Spleen (tissue), 7 donors: ENCODE measurements around the gene ADAM11.

Experiments
- POLR2A ChIP-seq, 3 donors: fragments of 450-650 bp; IDR thresholded peaks; one replicate each; pipeline ENCODE4 v1.5.1; 2017; ENCODE audit warnings: antibody characterized with exemption in 3 of 3, mild to moderate bottlenecking in 1 of 3
- TF ChIP-seq, protein P1 (sequence below), 11 experiments: fragments of 200-600 bp in 7 of 11; fragments of 450-650 bp in 4 of 11; sonication (generic) in 4 of 11; IDR thresholded peaks in 8 of 11; conservative IDR thresholded peaks in 3 of 11; 1 replicate in 7 of 11; 2 replicates in 4 of 11; pipeline versions ENCODE4 v1.4.0 to v1.8.0; 2016 to 2021; ENCODE audit warnings: antibody characterized with exemption in 11 of 11, inconsistent platforms in 4 of 11, mild to moderate bottlenecking in 1 of 11
- donor health status: DM: no; HTN: no; CAD: no; lungs with moderate emphysema.
- donor health status: DM: no; HTN: no; CAD: no.
- donor health status: DM: no; HTN: no; CAD: no.

DNA sequence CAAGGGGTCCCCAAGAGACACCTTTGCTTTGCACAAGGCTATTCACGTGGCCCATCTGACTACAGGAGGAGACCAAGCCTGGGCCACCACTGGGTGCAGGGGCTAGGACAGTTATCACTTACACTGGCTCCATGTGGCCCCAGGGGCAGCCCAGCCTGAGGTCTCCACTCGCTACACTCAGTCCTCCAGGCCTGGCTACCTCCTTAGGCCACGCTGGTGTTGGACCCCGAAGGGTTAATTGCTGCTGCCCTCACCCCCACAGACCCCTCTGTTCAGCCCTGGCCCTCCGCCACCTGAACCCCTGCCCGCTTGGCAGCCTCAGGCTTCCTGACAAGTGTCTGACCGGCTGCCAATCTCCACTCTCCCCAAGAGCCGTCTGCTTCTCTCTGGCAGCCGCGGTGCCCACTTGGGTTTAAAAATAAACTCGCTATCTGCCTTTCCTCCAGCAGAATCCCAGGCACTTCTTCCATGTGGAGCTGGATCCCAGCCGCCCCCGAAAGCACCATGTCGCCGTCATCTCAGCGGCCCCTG, 27.8 kb downstream of the ADAM11 start:
- TF ChIP-seq, protein P1, sequence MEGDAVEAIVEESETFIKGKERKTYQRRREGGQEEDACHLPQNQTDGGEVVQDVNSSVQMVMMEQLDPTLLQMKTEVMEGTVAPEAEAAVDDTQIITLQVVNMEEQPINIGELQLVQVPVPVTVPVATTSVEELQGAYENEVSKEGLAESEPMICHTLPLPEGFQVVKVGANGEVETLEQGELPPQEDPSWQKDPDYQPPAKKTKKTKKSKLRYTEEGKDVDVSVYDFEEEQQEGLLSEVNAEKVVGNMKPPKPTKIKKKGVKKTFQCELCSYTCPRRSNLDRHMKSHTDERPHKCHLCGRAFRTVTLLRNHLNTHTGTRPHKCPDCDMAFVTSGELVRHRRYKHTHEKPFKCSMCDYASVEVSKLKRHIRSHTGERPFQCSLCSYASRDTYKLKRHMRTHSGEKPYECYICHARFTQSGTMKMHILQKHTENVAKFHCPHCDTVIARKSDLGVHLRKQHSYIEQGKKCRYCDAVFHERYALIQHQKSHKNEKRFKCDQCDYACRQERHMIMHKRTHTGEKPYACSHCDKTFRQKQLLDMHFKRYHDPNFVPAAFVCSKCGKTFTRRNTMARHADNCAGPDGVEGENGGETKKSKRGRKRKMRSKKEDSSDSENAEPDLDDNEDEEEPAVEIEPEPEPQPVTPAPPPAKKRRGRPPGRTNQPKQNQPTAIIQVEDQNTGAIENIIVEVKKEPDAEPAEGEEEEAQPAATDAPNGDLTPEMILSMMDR (IDR thresholded peaks at IDR 0.05 in 8 of 11, conservative IDR thresholded peaks at IDR 0.05 in 3 of 11) = no peak
- no peak for TF ChIP-seq POLR2A (IDR thresholded peaks at IDR 0.05)
